HL-60 (cell line): ENCODE measurements around the gene C15orf40.

Source experiments
- DNase-seq, 2 experiments: peaks; one replicate each; pipeline ENCODE4 v3.0.0-alpha.2; 2010 to 2020; ENCODE audit warnings: low read depth in 1 of 2, low spot score in 1 of 2
- H3K27ac ChIP-seq: fragments of 250-450 bp; sonication (Bioruptor Pico); replicated peaks from 2 replicates; pipeline ENCODE4 v1.5.1; 2020; ENCODE audit warnings: mild to moderate bottlenecking, moderate library complexity
- H3K27me3 ChIP-seq: fragments of 250-450 bp; sonication (Bioruptor Pico); 2 replicates; pipeline ENCODE4 v1.5.1; 2021; ENCODE audit warnings: mild to moderate bottlenecking, moderate library complexity; ENCODE audit not compliant: insufficient read depth, poor library complexity, severe bottlenecking
- H3K4me3 ChIP-seq: replicated peaks from 2 replicates; pipeline ENCODE4 v1.5.1; 2011; ENCODE audit warnings: mild to moderate bottlenecking, control low read depth, low read length; ENCODE audit not compliant: insufficient read depth
- GABPA ChIP-seq: IDR thresholded peaks from 2 replicates; pipeline ENCODE4 v1.6.1; 2012; ENCODE audit warnings: low read depth
- POLR2AphosphoS5 ChIP-seq: IDR thresholded peaks from 2 replicates; pipeline ENCODE4 v1.6.1; 2012; ENCODE audit warnings: low read depth
- REST ChIP-seq: IDR thresholded peaks from 2 replicates; pipeline ENCODE4 v1.6.1; 2012; ENCODE audit warnings: low read depth; ENCODE audit not compliant: insufficient replicate concordance
- SPI1 ChIP-seq: IDR thresholded peaks from 2 replicates; pipeline ENCODE4 v1.6.1; 2012; ENCODE audit warnings: low read depth, mild to moderate bottlenecking, borderline replicate concordance
- TF ChIP-seq, protein P1 (sequence below): IDR thresholded peaks from one replicate; pipeline ENCODE4 v1.5.1; 2011; ENCODE audit warnings: low read length, control low read depth, inconsistent platforms; ENCODE audit not compliant: insufficient read depth

The C15orf40 gene

DNA sequence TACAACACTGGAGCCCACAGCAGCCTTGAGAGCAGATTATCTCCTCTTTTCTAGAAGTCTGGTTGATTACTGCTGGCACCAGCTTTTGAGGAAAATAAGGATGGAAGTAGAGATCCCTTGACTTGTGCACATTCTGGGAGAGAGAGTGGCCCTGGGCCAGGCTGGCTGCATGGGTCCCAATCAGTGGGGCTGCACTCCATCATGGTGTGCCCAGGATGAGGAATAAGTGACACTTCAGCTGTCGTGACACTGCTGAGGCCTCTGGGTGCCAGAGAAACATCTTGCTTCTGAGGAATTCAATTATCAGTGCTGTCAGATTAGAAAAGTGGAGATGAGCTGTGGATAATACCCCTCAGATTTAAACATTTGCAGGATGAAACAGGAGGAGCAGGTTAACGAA, 16.4 kb downstream of the C15orf40 start:
- TF ChIP-seq REST, result no peak
- TF ChIP-seq, protein P1, sequence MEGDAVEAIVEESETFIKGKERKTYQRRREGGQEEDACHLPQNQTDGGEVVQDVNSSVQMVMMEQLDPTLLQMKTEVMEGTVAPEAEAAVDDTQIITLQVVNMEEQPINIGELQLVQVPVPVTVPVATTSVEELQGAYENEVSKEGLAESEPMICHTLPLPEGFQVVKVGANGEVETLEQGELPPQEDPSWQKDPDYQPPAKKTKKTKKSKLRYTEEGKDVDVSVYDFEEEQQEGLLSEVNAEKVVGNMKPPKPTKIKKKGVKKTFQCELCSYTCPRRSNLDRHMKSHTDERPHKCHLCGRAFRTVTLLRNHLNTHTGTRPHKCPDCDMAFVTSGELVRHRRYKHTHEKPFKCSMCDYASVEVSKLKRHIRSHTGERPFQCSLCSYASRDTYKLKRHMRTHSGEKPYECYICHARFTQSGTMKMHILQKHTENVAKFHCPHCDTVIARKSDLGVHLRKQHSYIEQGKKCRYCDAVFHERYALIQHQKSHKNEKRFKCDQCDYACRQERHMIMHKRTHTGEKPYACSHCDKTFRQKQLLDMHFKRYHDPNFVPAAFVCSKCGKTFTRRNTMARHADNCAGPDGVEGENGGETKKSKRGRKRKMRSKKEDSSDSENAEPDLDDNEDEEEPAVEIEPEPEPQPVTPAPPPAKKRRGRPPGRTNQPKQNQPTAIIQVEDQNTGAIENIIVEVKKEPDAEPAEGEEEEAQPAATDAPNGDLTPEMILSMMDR, result no peak
- no peak for TF ChIP-seq SPI1
- TF ChIP-seq GABPA, result no peak
- TF ChIP-seq POLR2AphosphoS5, result no peak

DNA sequence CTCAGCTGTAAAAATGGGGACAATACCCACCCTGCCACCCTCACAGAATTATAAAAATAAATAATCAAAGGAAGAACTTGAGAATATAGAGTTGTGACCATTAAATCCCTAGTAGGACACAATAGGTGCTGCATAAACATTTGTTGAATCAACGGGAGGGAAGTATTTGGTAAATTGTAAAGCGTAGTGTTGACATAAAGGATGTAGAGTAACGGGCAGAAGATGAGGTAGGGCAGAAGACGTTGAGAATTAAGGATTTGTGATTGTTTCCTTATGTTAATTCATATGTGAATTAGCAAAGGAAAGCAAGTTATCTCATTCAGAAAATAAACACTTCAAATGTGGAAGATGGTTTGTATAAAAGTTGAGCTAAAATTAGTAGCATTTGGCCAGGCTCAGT, 18.3 kb downstream of the C15orf40 start:
- TF ChIP-seq SPI1, result no peak
- TF ChIP-seq, protein P1, result no peak
- no peak for TF ChIP-seq REST
- TF ChIP-seq GABPA, result no peak
- TF ChIP-seq POLR2AphosphoS5, result no peak
- no peaks in the 10 kb centered on the region for H3K27me3 ChIP-seq
- DNase-seq, result no peak
- H3K4me3 ChIP-seq, result no peak overlapping the region
- no peak overlapping the region for H3K27ac ChIP-seq

More for the DNA sequence above, 16.4 kb downstream of the C15orf40 start:
- no peak for DNase-seq
- no peak overlapping the region for H3K4me3 ChIP-seq
- H3K27me3 ChIP-seq, result no peaks in the 10 kb centered on the region
- no peak overlapping the region for H3K27ac ChIP-seq

DNA sequence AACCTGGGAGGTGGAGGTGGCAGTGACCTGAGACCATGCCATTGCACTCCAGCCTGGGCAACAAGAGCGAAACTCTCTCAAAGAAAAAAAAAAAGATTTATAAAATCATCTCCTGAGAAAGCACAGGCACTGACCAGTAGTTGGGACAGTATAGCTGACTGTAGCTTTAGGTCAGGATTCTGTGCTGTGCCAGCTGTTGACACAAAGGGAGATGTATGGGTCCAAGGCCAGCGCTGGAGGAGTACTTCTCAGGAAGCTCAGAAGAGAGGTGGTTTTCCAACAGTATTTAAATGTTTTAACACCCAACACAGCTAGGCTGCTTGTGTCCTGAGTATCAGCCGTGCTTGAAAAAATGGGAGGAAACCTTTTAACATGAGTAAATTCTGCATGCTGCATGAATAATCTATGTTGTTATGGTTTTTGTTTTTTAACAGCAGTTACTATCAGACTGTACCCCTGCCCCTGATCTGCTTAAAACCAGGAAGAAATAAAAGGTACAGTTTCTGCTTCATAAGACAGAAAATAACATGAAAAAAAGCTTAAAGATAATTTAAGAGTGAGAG, 18.9 kb downstream of the C15orf40 start:
- Histone ChIP-seq H3K27me3 (no peaks in the 10 kb centered on the region), H3K4me3 (no peak overlapping the region), H3K27ac (no peak overlapping the region)
- no peak for DNase-seq
- TF ChIP-seq REST (no peak), SPI1 (no peak), POLR2AphosphoS5 (no peak), GABPA (no peak)
- TF ChIP-seq, protein P1, result no peak
